ENCODE measurements around the gene ARL17A.
"Not testable (repeated sequence)": the region's sequence is repeated elsewhere in the genome, so short reads cannot be mapped to it uniquely, and the experiment has no call there.

ARL17A gene

GRCh38 chr17:46534716-46535115, 44.8 kb downstream of the ARL17A start:
- DNase-seq: not testable (repeated sequence)

DNA sequence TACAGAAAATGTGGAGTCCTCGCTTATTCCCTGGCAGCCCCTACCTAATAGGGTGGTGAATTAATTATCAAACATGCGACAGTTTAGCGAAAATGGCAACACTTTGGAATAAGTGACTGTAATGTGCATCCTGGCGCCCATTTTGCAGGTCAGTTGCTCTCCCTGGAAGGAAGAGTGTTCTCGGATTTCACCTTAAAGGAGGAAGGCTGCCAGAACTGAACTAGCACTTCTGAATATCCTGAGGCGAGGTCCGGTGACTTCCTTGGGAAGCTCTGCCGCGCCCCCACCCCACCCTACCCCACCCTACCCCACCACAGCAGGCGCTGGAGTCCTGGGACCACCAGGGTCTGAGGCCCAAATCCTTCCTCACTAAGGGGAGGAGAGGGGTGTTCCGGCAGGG, 67.3 kb downstream of the ARL17A start, which contains the start of gene LRRC37A2:
Gene LRRC37A2, plus strand, starts transcription at position 301 of the 400 bp plus-strand sequence. CDS start 245 bp downstream, outside the sequence.
- not testable (repeated sequence) for DNase-seq

DNA sequence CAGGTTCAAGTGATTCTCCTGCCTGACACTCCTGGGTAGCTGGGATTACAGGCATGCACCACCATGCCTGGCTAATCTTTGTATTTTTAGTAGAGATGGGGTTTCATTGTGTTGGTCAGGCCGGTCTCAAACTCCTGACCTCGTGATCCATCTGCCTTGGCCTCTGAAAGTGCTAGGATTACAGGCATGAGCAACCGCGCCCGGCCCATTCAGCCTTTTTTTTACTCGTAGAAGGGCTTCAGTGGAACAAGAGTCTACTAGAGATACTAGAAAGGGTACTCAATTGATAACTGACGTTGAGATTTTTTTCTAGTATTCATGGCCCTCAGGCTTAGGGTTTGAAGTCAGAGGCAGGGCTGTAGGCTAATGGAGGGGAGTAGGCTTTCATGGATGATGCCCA, 73.6 kb downstream of the ARL17A start:
- not testable (repeated sequence) for DNase-seq

DNA sequence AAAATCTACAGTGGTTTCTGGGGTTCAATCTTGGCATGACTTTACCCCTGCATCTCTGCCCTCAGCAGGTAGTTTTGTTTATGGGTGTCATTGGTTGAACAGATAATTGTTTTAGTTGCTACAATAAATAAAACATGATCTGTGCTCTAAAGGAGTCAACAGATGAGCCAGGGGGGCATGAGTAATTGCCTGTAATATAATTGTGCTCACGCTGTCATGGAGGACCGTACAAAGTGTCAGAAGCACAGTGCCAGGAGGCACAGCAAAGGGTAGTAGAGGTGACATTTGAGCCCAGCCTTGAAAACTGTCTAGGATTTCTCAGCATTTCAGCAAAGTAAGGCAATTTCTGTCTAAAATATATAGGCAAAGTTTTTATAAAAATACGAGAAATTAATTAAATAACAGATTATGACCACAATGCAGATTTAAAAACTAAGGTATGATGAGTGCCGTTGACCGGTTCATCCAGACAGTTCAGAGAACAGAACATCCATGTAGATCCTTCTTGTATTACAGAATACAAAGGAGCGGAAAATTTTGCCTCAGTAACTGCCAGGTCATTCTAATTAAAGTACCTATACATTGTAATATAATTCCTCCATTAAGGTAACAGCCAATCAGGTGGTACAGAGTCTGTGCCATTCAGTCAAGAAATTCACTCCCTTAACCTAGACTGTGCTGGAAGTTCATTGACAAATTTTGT, 79.9 kb downstream of the ARL17A start:
- not testable (repeated sequence) for DNase-seq

DNA sequence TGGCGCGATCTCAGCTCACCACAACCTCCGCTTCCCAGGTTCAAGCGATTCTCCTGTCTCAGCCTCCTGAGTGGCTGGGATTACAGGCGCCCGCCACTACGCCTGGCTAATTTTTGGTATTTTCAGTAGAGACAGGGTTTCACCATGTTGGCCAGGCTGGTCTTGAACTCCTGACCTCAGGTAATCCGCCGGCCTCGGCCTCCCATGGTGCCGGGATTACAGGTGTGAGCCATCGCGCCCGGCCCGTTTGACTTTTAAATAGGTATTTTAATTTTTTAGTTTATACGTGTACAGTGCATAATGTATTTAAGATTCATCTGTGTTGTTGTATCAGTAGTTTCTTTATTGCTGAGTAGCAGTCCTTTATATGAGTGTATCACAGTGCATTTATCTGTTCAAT, 87.5 kb downstream of the ARL17A start:
- DNase-seq: not testable (repeated sequence)

GRCh38 chr17:46481310-46481709, 98.2 kb downstream of the ARL17A start:
- DNase-seq: not testable (repeated sequence)

- not testable (repeated sequence) for DNase-seq
Measured at GRCh38 chr17:46478823-46479222, 100.7 kb downstream of the ARL17A start.

GRCh38 chr17:46475583-46475982, 103.9 kb downstream of the ARL17A start:
- not testable (repeated sequence) for DNase-seq

DNA sequence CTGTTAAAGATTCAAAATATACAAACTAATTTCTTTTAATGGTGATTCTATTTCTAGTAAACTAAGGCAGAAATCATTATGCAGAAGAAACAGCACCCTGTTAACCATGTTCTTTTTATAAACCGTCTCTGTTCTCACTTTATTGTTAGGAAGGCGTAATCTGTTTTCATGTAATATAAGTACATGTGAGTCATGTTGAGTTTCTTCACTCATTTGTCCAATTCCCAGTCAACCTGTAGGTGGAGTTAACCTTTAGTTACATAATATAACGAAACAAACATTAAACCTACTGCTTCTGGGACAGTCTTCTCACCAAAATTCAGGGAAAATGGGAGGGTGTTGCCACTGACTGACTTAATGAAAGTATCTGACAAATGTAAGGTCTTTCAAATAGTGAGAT, 105.0 kb downstream of the ARL17A start:
- DNase-seq: not testable (repeated sequence)

GRCh38 chr17:46467618-46468017, 111.9 kb downstream of the ARL17A start:
- DNase-seq: not testable (repeated sequence)

Data from NCI-H2171 (cell line).